ENCODE data around the gene FTH1.

Gene FTH1

GRCh38 chr11:61963016-61963281 lies 4.5 kb downstream of the FTH1 start:
- H3K4me3 ChIP-seq (ENCODE audit: low read depth, low read length) = no peak overlapping the region
- TF ChIP-seq CTCF (IDR thresholded peaks at IDR 0.05; ENCODE audit: control insufficient read depth, extremely low read depth, insufficient read depth) = no peak

GRCh38 chr11:61962213-61963015 lies 5.0 kb downstream of the FTH1 start:
- no peak for DNase-seq (ENCODE audit: low read depth)
- no peak overlapping the region for H3K4me3 ChIP-seq (ENCODE audit: low read depth, low read length)
- TF ChIP-seq CTCF (IDR thresholded peaks at IDR 0.05; ENCODE audit: control insufficient read depth, extremely low read depth, insufficient read depth) = no peak

More at GRCh38 chr11:61963016-61963281, 4.5 kb downstream of the FTH1 start:
- DNase-seq (ENCODE audit: low read depth) = no peak

- no peak for DNase-seq (ENCODE audit: low read depth)
- H3K4me3 ChIP-seq (ENCODE audit: low read depth, low read length) = no peak overlapping the region
- no peak for TF ChIP-seq CTCF (IDR thresholded peaks at IDR 0.05; ENCODE audit: control insufficient read depth, extremely low read depth, insufficient read depth)
Measured at GRCh38 chr11:61961570-61962212, 5.7 kb downstream of the FTH1 start.

GRCh38 chr11:61960532-61960931 lies 6.9 kb downstream of the FTH1 start:
- TF ChIP-seq CTCF (IDR thresholded peaks at IDR 0.05; ENCODE audit: control insufficient read depth, extremely low read depth, insufficient read depth) = no peak
- no peak overlapping the region for H3K4me3 ChIP-seq (ENCODE audit: low read depth, low read length)
- no peak for DNase-seq (ENCODE audit: low read depth)

- no peak for TF ChIP-seq CTCF (IDR thresholded peaks at IDR 0.05; ENCODE audit: control insufficient read depth, extremely low read depth, insufficient read depth)
- DNase-seq (ENCODE audit: low read depth) = no peak
- no peak overlapping the region for H3K4me3 ChIP-seq (ENCODE audit: low read depth, low read length)
Measured at GRCh38 chr11:61959678-61960077, 7.8 kb downstream of the FTH1 start.

GRCh38 chr11:61959114-61959513 lies 8.3 kb downstream of the FTH1 start:
- no peak for DNase-seq (ENCODE audit: low read depth)
- no peak for TF ChIP-seq CTCF (IDR thresholded peaks at IDR 0.05; ENCODE audit: control insufficient read depth, extremely low read depth, insufficient read depth)
- no peak overlapping the region for H3K4me3 ChIP-seq (ENCODE audit: low read depth, low read length)

- DNase-seq (ENCODE audit: low read depth) = no peak
- TF ChIP-seq CTCF (IDR thresholded peaks at IDR 0.05; ENCODE audit: control insufficient read depth, extremely low read depth, insufficient read depth) = no peak
- H3K4me3 ChIP-seq (ENCODE audit: low read depth, low read length) = no peak overlapping the region
Measured at GRCh38 chr11:61958590-61958989, 8.8 kb downstream of the FTH1 start.
